Large intestine (tissue), 3 donors: ENCODE measurements around the gene DNAJC2. TPM values are rescaled to one million over a fixed set of nuclear protein-coding genes. Genes with fewer than 3 reads are reported as not detected.
"Not testable (repeated sequence)": the region's sequence is repeated elsewhere in the genome, so short reads cannot be mapped to it uniquely, and the experiment has no call there.

ENCODE experiments used
- DNase-seq, 2 donors: peaks; one replicate each; pipeline versions ENCODE4 v3.0.0 to v3.0.0-alpha.2; 2013
- H3K27ac ChIP-seq: one replicate; pipeline ENCODE4 v1.5.1; 2013; ENCODE audit warnings: low read length
- H3K27me3 ChIP-seq: 2 replicates; pipeline ENCODE4 v1.6.1; 2013; ENCODE audit warnings: low read length; ENCODE audit not compliant: control insufficient read depth, insufficient read depth
- H3K36me3 ChIP-seq: 2 replicates; pipeline ENCODE4 v1.6.1; 2013; ENCODE audit warnings: low read length; ENCODE audit not compliant: control insufficient read depth, insufficient read depth
- H3K4me1 ChIP-seq: one replicate; pipeline ENCODE4 v1.6.1; 2013; ENCODE audit warnings: low read length; ENCODE audit not compliant: control insufficient read depth, insufficient read depth
- H3K4me3 ChIP-seq: one replicate; pipeline ENCODE4 v1.5.1; 2013; ENCODE audit warnings: low read length
- H3K9me3 ChIP-seq: one replicate; pipeline ENCODE4 v1.6.1; 2013; ENCODE audit warnings: mild to moderate bottlenecking, low read depth, low read length, moderate library complexity; ENCODE audit not compliant: control insufficient read depth
- WGBS: methylation state at CpG from one replicate; pipeline ENCODE4 v1.1.5; 2013; ENCODE audit warnings: low lambda C conversion rate; ENCODE audit not compliant: insufficient coverage; 5-methylcytosine and 5-hydroxymethylcytosine counted together
- polyA plus RNA-seq: library from polyadenylated mRNA; unstranded; fragments of 120-200 nt; gene quantifications from one replicate; pipeline ENCODE4 v1.2.1, GENCODE V29; 2013

The DNAJC2 gene
- polyA plus RNA-seq, 1 donor, result 38.8 TPM

GRCh38 chr7:103266229-103266628 lies 78.3 kb downstream of the DNAJC2 start:
- H3K4me1 ChIP-seq, H3K27me3 ChIP-seq, H3K36me3 ChIP-seq, H3K27ac ChIP-seq, H3K9me3 ChIP-seq, DNase-seq, H3K4me3 ChIP-seq: not testable (repeated sequence)
- no CpG with 5 or more reads among the region's 2 CpGs for WGBS

GRCh38 chr7:103264054-103264453 lies 80.5 kb downstream of the DNAJC2 start:
- 92% methylated on average over 2 of the region's 2 CpGs for WGBS
- H3K27me3 ChIP-seq, H3K4me3 ChIP-seq, H3K27ac ChIP-seq, H3K9me3 ChIP-seq, H3K4me1 ChIP-seq, DNase-seq, H3K36me3 ChIP-seq: not testable (repeated sequence)

Other genes starting within 250 kb of the DNAJC2 start
- 47.3 TPM for gene NAPEPLD, start 195.7 kb downstream of the DNAJC2 start, polyA plus RNA-seq
- 90.5 TPM for gene PMPCB, start 47.3 kb downstream of the DNAJC2 start, polyA plus RNA-seq
- 107 TPM for gene PSMC2, start 2.9 kb upstream of the DNAJC2 start, polyA plus RNA-seq
- gene SLC26A5, start 101.4 kb upstream of the DNAJC2 start, polyA plus RNA-seq, result 0.09 TPM